Measurements from ENCODE around the gene CUTA.

Gene CUTA

GRCh38 chr6:33417903-33418689 is at the start of gene CUTA:
Gene CUTA, minus strand, starts transcription at chr6:33418107. Its CDS starts 107 bp downstream, at chr6:33418000.
- peak; percentile 98 for DNase-seq (ENCODE audit: low spot score)

GRCh38 chr6:33467091-33467490 is 49.2 kb upstream of the CUTA start:
- DNase-seq (ENCODE audit: low spot score), result no peak

- DNase-seq (ENCODE audit: low spot score), result no peak
Measured at GRCh38 chr6:33466075-33466735, 48.3 kb upstream of the CUTA start.

- DNase-seq (ENCODE audit: low spot score), result no peak
Measured at GRCh38 chr6:33459226-33459625, 41.3 kb upstream of the CUTA start.

- no peak for DNase-seq (ENCODE audit: low spot score)
Measured at GRCh38 chr6:33458676-33459075, 40.8 kb upstream of the CUTA start.

- DNase-seq (ENCODE audit: low spot score), result no peak
Measured at GRCh38 chr6:33456156-33456555, 38.2 kb upstream of the CUTA start.

- no peak for DNase-seq (ENCODE audit: low spot score)
Measured at GRCh38 chr6:33455051-33455450, 37.1 kb upstream of the CUTA start.

GRCh38 chr6:33454009-33454946 is 36.4 kb upstream of the CUTA start, which contains the start of gene ZBTB9:
Gene ZBTB9, plus strand, starts transcription at chr6:33454576. Its CDS starts 525 bp downstream, at chr6:33455101.
- DNase-seq (ENCODE audit: low spot score), result peak; percentile 100

GRCh38 chr6:33453393-33454008 is 35.6 kb upstream of the CUTA start:
- DNase-seq (ENCODE audit: low spot score), result no peak

- no peak for DNase-seq (ENCODE audit: low spot score)
Measured at GRCh38 chr6:33452496-33452895, 34.6 kb upstream of the CUTA start.

- no peak for DNase-seq (ENCODE audit: low spot score)
Measured at GRCh38 chr6:33451606-33452005, 33.7 kb upstream of the CUTA start.

GRCh38 chr6:33450434-33450833 is 32.5 kb upstream of the CUTA start:
- no peak for DNase-seq (ENCODE audit: low spot score)

- no peak for DNase-seq (ENCODE audit: low spot score)
Measured at GRCh38 chr6:33446356-33446755, 28.4 kb upstream of the CUTA start.

- no peak for DNase-seq (ENCODE audit: low spot score)
Measured at GRCh38 chr6:33445119-33445603, 27.3 kb upstream of the CUTA start.

GRCh38 chr6:33443619-33444504 is 26.0 kb upstream of the CUTA start:
- no peak for DNase-seq (ENCODE audit: low spot score)

GRCh38 chr6:33443025-33443424 is 25.1 kb upstream of the CUTA start:
- DNase-seq (ENCODE audit: low spot score), result no peak

- DNase-seq (ENCODE audit: low spot score), result no peak
Measured at GRCh38 chr6:33442283-33442682, 24.4 kb upstream of the CUTA start.

GRCh38 chr6:33441457-33441856 is 23.6 kb upstream of the CUTA start:
- no peak for DNase-seq (ENCODE audit: low spot score)

- DNase-seq (ENCODE audit: low spot score), result no peak
Measured at GRCh38 chr6:33440649-33441309, 22.9 kb upstream of the CUTA start.

All from AG08395 (cell line).